H1 (cell line): ENCODE measurements around the gene ADSS1. TPM values are rescaled to one million over a fixed set of nuclear protein-coding genes. Genes with fewer than 3 reads are reported as not detected.

Experiments used
- CREB1 ChIP-seq: IDR thresholded peaks from 2 replicates; pipeline ENCODE4 v1.6.1; 2012; ENCODE audit warnings: inconsistent platforms
- EZH2 ChIP-seq: fragments of 200-600 bp; sonication (generic); IDR thresholded peaks from 2 replicates; pipeline ENCODE4 v1.7.1; 2012; ENCODE audit warnings: low read depth, mild to moderate bottlenecking, moderate library complexity, low read length, inconsistent platforms; ENCODE audit not compliant: severe bottlenecking
- FOSL1 ChIP-seq: IDR thresholded peaks from 2 replicates; pipeline ENCODE4 v1.6.1; 2011; ENCODE audit warnings: mild to moderate bottlenecking, low read depth, low read length, moderate library complexity; ENCODE audit not compliant: insufficient read depth
- SP1 ChIP-seq: IDR thresholded peaks from 2 replicates; pipeline ENCODE4 v1.6.1; 2011; ENCODE audit warnings: low read depth, low read length
- SP4 ChIP-seq: IDR thresholded peaks from 2 replicates; pipeline ENCODE4 v1.6.1; 2012; ENCODE audit warnings: low read length, inconsistent platforms
- polyA plus RNA-seq, 7 experiments: library from polyadenylated mRNA; depleted of rRNA in 3 of 7; stranded (reverse) in 5 of 7; unstranded in 2 of 7; fragments of >200 nt in 5 of 7; fragments of 200-250 nt in 2 of 7; gene quantifications; 1 replicate in 5 of 7; 2 replicates in 1 of 7; 4 replicates in 1 of 7; pipeline versions ENCODE4 v1.2.1 to v1.2.3, GENCODE V29; 2011 to 2013; ENCODE audit warnings: missing spikeins in 2 of 7, mixed read lengths in 2 of 7
- total RNA-seq: library from RNA; stranded (reverse); fragmentation: NEBNext Ultra II Directional; extraction: Animal tissue kit (Norgen Biotek cat#: 25700); gene quantifications from 2 replicates; pipeline ENCODE4 v1.2.1, GENCODE V29; 2021
- TF ChIP-seq, protein P1 (sequence below): IDR thresholded peaks from 2 replicates; pipeline ENCODE4 v1.6.1; 2011; ENCODE audit warnings: low read depth, mild to moderate bottlenecking, low read length; ENCODE audit not compliant: insufficient read depth
- TF ChIP-seq, protein P2 (sequence below), 3 experiments: IDR thresholded peaks; 1 replicate in 2 of 3; 2 replicates in 1 of 3; pipeline versions ENCODE4 v1.5.1 to v1.6.1; 2011; ENCODE audit warnings: low read length in 3 of 3, mild to moderate bottlenecking in 3 of 3, inconsistent platforms in 2 of 3, low read depth in 1 of 3, moderate library complexity in 1 of 3; ENCODE audit not compliant: insufficient read depth in 1 of 3; ENCODE audit errors: control extremely low read depth in 1 of 3

Gene ADSS1
- total and polyA plus RNA-seq, 2 of the 8 experiments (the other 6 are each of a cell fraction or from before 2014, with no cell fraction given): 7.1 to 7.9 TPM

DNA sequence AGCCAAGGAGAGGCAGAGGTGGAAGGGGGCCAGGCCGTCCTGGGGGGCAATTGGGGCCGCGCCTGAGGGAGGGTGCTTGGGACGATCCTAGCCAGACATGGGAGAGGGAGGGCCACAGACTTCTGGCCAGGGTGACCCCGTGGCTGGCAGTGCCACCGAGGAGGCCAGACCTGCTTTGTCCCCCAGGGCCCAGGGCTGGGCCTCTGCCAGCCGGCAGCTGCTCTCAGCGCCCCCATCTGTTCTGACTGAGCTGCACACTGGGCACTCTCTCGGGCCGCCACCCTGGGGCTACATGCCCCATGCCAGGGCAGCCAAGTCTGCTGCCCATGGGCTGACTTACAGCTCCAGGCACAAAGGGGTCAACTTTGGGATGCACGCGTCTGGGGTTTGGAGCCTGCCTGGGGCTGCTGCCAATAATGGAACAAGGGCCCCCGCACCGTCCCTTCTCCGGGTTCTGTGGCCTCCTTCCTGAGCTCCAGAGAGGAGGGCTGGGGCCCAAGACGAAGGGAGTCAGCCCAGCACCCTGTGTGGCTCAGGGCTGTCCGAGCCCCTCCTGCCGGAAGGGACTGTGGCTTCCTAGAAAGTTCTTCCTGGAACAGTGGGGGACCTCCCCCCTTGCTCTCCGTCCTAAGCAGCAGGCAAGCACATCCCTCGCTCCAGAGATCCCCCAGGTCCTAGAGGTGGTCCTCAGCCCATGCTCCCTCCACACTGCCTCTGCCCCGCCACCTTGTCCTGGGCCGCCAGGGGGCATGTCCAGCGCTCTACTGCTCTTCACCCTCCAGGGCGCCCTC lies 1.1 kb downstream of the ADSS1 start (continued):
- TF ChIP-seq, protein P1, sequence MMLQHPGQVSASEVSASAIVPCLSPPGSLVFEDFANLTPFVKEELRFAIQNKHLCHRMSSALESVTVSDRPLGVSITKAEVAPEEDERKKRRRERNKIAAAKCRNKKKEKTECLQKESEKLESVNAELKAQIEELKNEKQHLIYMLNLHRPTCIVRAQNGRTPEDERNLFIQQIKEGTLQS: no peak
- TF ChIP-seq CREB1 (0 out of 2 replicates have a peak, but pooled peaks have one; percentile 28), FOSL1 (peak; percentile 89), SP1 (0 out of 2 replicates have a peak, but pooled peaks have one; percentile 23), SP4 (no peak), EZH2 (no peak)
- TF ChIP-seq, protein P2, sequence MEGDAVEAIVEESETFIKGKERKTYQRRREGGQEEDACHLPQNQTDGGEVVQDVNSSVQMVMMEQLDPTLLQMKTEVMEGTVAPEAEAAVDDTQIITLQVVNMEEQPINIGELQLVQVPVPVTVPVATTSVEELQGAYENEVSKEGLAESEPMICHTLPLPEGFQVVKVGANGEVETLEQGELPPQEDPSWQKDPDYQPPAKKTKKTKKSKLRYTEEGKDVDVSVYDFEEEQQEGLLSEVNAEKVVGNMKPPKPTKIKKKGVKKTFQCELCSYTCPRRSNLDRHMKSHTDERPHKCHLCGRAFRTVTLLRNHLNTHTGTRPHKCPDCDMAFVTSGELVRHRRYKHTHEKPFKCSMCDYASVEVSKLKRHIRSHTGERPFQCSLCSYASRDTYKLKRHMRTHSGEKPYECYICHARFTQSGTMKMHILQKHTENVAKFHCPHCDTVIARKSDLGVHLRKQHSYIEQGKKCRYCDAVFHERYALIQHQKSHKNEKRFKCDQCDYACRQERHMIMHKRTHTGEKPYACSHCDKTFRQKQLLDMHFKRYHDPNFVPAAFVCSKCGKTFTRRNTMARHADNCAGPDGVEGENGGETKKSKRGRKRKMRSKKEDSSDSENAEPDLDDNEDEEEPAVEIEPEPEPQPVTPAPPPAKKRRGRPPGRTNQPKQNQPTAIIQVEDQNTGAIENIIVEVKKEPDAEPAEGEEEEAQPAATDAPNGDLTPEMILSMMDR (IDR thresholded peaks at IDR 0.05; ENCODE audit: control extremely low read depth in 1 of 3, insufficient read depth in 1 of 3, low read depth in 1 of 3, low read length in 3 of 3): peak in 2 of 3 experiments; percentile 38 to 59; a peak in 3 of 4 replicates
